ENCODE measurements around the gene USP11.
"Not testable (repeated sequence)": the region's sequence is repeated elsewhere in the genome, so short reads cannot be mapped to it uniquely, and the experiment has no call there.

The USP11 gene

GRCh38 chrX:47284616-47285015 lies 51.8 kb downstream of the USP11 start:
- not testable (repeated sequence) for H3K9ac ChIP-seq (ENCODE audit: low read length); H3K4me3 ChIP-seq (ENCODE audit: low read length); H3K36me3 ChIP-seq (ENCODE audit: control insufficient read depth, insufficient read depth, low read length); H3K27me3 ChIP-seq (ENCODE audit: control insufficient read depth, insufficient read depth, low read length); H3K27ac ChIP-seq (ENCODE audit: low read depth, low read length); H3K4me1 ChIP-seq (ENCODE audit: control insufficient read depth, insufficient read depth, low read length)

- Histone ChIP-seq H3K27me3 (ENCODE audit: control insufficient read depth, insufficient read depth, low read length) (no peaks in the 10 kb centered on the region), H3K9ac (ENCODE audit: low read length) (no peak overlapping the region), H3K27ac (ENCODE audit: low read depth, low read length) (no peak overlapping the region), H3K4me3 (ENCODE audit: low read length) (no peak overlapping the region), H3K4me1 (ENCODE audit: control insufficient read depth, insufficient read depth, low read length) (no peaks in the 10 kb centered on the region), H3K36me3 (ENCODE audit: control insufficient read depth, insufficient read depth, low read length) (no peaks in the 10 kb centered on the region)
Measured at GRCh38 chrX:47285836-47286320, 53.1 kb downstream of the USP11 start.

GRCh38 chrX:47293106-47293505 lies 60.3 kb downstream of the USP11 start:
- Histone ChIP-seq H3K4me1 (ENCODE audit: control insufficient read depth, insufficient read depth, low read length) (no peaks in the 10 kb centered on the region), H3K9ac (ENCODE audit: low read length) (no peak overlapping the region), H3K36me3 (ENCODE audit: control insufficient read depth, insufficient read depth, low read length) (no peaks in the 10 kb centered on the region), H3K27me3 (ENCODE audit: control insufficient read depth, insufficient read depth, low read length) (no peaks in the 10 kb centered on the region), H3K27ac (ENCODE audit: low read depth, low read length) (no peak overlapping the region), H3K4me3 (ENCODE audit: low read length) (no peak overlapping the region)

- Histone ChIP-seq H3K9ac (ENCODE audit: low read length) (no peak overlapping the region), H3K36me3 (ENCODE audit: control insufficient read depth, insufficient read depth, low read length) (no peaks in the 10 kb centered on the region), H3K27ac (ENCODE audit: low read depth, low read length) (no peak overlapping the region), H3K4me1 (ENCODE audit: control insufficient read depth, insufficient read depth, low read length) (no peaks in the 10 kb centered on the region), H3K27me3 (ENCODE audit: control insufficient read depth, insufficient read depth, low read length) (no peaks in the 10 kb centered on the region), H3K4me3 (ENCODE audit: low read length) (no peak overlapping the region)
Measured at GRCh38 chrX:47296766-47297365, 64.1 kb downstream of the USP11 start.

GRCh38 chrX:47297874-47298273 lies 65.1 kb downstream of the USP11 start:
- Histone ChIP-seq H3K36me3 (ENCODE audit: control insufficient read depth, insufficient read depth, low read length) (no peaks in the 10 kb centered on the region), H3K27me3 (ENCODE audit: control insufficient read depth, insufficient read depth, low read length) (no peaks in the 10 kb centered on the region), H3K27ac (ENCODE audit: low read depth, low read length) (no peak overlapping the region), H3K9ac (ENCODE audit: low read length) (no peak overlapping the region), H3K4me3 (ENCODE audit: low read length) (no peak overlapping the region), H3K4me1 (ENCODE audit: control insufficient read depth, insufficient read depth, low read length) (no peaks in the 10 kb centered on the region)
